Measurements from ENCODE around the gene NME7. TPM values are rescaled to one million over a fixed set of nuclear protein-coding genes. Genes with fewer than 3 reads are reported as not detected.

NME7 gene
- total RNA-seq, 1 experiment from 2014 or later, result 21.8 TPM

- no peak overlapping the region for H3K9ac ChIP-seq (ENCODE audit: low read length)
- intact Hi-C loops (cut with micrococcal nuclease), result no loop called here
- no peaks in the 10 kb centered on the region for H3K27me3 ChIP-seq (ENCODE audit: insufficient read depth, low read length)
- ChIA-PET RAD21 (ENCODE audit: low non-redundant PET in 1 of 2, low total read pairs in 2 of 2, uncharacterized antibody in 2 of 2, unreplicated experiment in 2 of 2) (no interaction called here), CTCF (interaction anchor here (1.0 kb wide), 1 partner anchor 205 kb away, joined by 3 read pairs; no protein-coding TSS in a partner anchor), POLR2A (interaction anchor here (1.1 kb wide), 1 partner anchor 90 kb away, joined by 3 read pairs; no protein-coding TSS in a partner anchor)
- DNase-seq (ENCODE audit: low read depth, low spot score), result no peak
- no peak for ATAC-seq
- H3K4me3 ChIP-seq (replicated peaks in 1 of 2; ENCODE audit: low read depth in 1 of 2, low read length in 2 of 2), result no peak overlapping the region
- H3K4me1 ChIP-seq (ENCODE audit: control insufficient read depth in 1 of 2, insufficient read depth in 2 of 2, low read length in 2 of 2), result peaks cover 4 to 16% of the 10 kb centered on the region in 2 experiments; a peak in 3 of 4 replicates
- no peak for TF ChIP-seq SIN3A (IDR thresholded peaks at IDR 0.05; ENCODE audit: low read depth)
- TF ChIP-seq EZH2 (IDR thresholded peaks at IDR 0.05), result no peak
- no peak for TF ChIP-seq REST (IDR thresholded peaks at IDR 0.05; ENCODE audit: low read depth)
- no peak for TF ChIP-seq ZFX (IDR thresholded peaks at IDR 0.05)
- no peak for TF ChIP-seq MAX (IDR thresholded peaks at IDR 0.05)
- TF ChIP-seq ZBTB33 (IDR thresholded peaks at IDR 0.05; ENCODE audit: extremely low read depth, insufficient replicate concordance, low read length), result no peak
- no peak for TF ChIP-seq JUND (IDR thresholded peaks at IDR 0.05)
- TF ChIP-seq YY1 (IDR thresholded peaks at IDR 0.05; ENCODE audit: extremely low read depth, insufficient replicate concordance, low read depth, low read length), result no peak
- no peak for TF ChIP-seq FOSL1 (IDR thresholded peaks at IDR 0.05; ENCODE audit: low read depth)
- no peak for TF ChIP-seq RAD21 (IDR thresholded peaks at IDR 0.05; ENCODE audit: low read depth)
- TF ChIP-seq ATF3 (IDR thresholded peaks at IDR 0.05), result no peak
- no peak for TF ChIP-seq CEBPB (IDR thresholded peaks at IDR 0.05; ENCODE audit: low read depth)
- TF ChIP-seq POLR2A (IDR thresholded peaks at IDR 0.05; ENCODE audit: borderline replicate concordance, extremely low read depth, insufficient read depth, insufficient read length), result no peak
- no peak for TF ChIP-seq CBX3 (IDR thresholded peaks at IDR 0.05; ENCODE audit: low read depth)
- TF ChIP-seq ELF1 (IDR thresholded peaks at IDR 0.05; ENCODE audit: borderline replicate concordance, low read depth), result no peak
- TF ChIP-seq SRF (IDR thresholded peaks at IDR 0.05; ENCODE audit: low read depth), result no peak
- no peak for TF ChIP-seq CTCF (IDR thresholded peaks at IDR 0.05 in 2 of 3, conservative IDR thresholded peaks at IDR 0.05 in 1 of 3; ENCODE audit: borderline replicate concordance in 1 of 3, insufficient read depth in 1 of 3, low read depth in 2 of 3, low read length in 2 of 3)
- TF ChIP-seq TCF7L2 (IDR thresholded peaks at IDR 0.05; ENCODE audit: borderline replicate concordance, extremely low read depth, insufficient read depth, insufficient read length), result no peak
- no peak for TF ChIP-seq EGR1 (IDR thresholded peaks at IDR 0.05; ENCODE audit: low read depth)
- no peak for TF ChIP-seq SP1 (IDR thresholded peaks at IDR 0.05; ENCODE audit: low read depth)
- H3K79me2 ChIP-seq (ENCODE audit: insufficient read depth, low read length), result no peaks in the 10 kb centered on the region
- no peaks in the 10 kb centered on the region for H3K9me3 ChIP-seq (ENCODE audit: control insufficient read depth in 1 of 2, insufficient read depth in 1 of 2, low read depth in 1 of 2, low read length in 2 of 2)
- no TSS peak for BruUV-seq (replicated peaks)
- H3K4me2 ChIP-seq (ENCODE audit: low read length), result no peak overlapping the region
- no peaks in the 10 kb centered on the region for H3K36me3 ChIP-seq (ENCODE audit: control insufficient read depth in 1 of 2, insufficient read depth in 2 of 2, low read length in 2 of 2)
- no peak overlapping the region for H3K27ac ChIP-seq (ENCODE audit: low read depth, low read length)
- no peaks in the 10 kb centered on the region for H4K20me1 ChIP-seq (ENCODE audit: insufficient read depth)
- no peak overlapping the region for H2AFZ ChIP-seq (ENCODE audit: low read depth, low read length, poor library complexity, severe bottlenecking)
- H3K9me2 ChIP-seq (ENCODE audit: insufficient read depth), result no peaks in the 10 kb centered on the region
Observed at GRCh38 chr1:169143346-169143745, 224.3 kb downstream of the NME7 start.
